ENCODE data around the gene TMEM121B. TPM values are rescaled to one million over a fixed set of nuclear protein-coding genes. Genes with fewer than 3 reads are reported as not detected.

TMEM121B gene
- total and polyA plus RNA-seq, 2 of the 13 experiments (the other 11 are each of a cell fraction or from before 2014, with no cell fraction given) = not detected

DNA sequence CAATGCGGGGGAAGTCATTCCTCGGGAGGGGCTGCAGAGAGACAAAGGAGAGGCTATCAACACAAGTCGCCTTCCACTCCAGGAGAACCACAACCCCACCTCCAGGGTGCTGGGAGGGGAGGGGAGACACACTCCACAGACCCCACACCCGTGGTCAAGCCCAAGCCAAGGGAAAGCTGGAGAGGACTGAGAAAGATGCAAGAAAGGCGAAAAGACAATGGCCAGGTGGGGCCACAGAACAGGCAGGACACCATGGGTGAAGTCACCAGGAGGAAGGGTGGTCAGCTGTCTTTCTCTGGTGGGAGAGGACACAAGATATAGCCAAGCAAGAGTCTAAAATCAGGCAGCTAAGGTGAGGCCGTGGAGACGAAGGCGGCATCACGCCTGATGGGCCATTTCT lies 21.9 kb upstream of the TMEM121B start:
- no peak overlapping the region for H3K9ac ChIP-seq (ENCODE audit: insufficient read depth, low read depth, low read length)
- in situ Hi-C loops (cut with HindIII; ENCODE audit: extremely low pct_ligation_motif_present, low pct_unique_long_range_greater_than_20kb) = no loop called here
- H4K20me1 ChIP-seq (ENCODE audit: insufficient read depth, low read length) = no peaks in the 10 kb centered on the region
- no peaks in the 10 kb centered on the region for H3K79me2 ChIP-seq (ENCODE audit: insufficient read depth, low read length)
- FAIRE-seq (no peak), ATAC-seq (no peak), DNase-seq (ENCODE audit: low spot score) (no peak)
- POLR2A ChIA-PET = no interaction called here
- 33% methylated on average over 9 of the region's 9 CpGs for WGBS (ENCODE audit: low lambda C conversion rate)
- H3K4me1 ChIP-seq (ENCODE audit: insufficient read depth, low read length) = no peaks in the 10 kb centered on the region
- BruUV-seq (replicated peaks) = no TSS peak
- no peak overlapping the region for H3K4me2 ChIP-seq (ENCODE audit: low read depth, low read length)
- TF ChIP-seq ZZZ3 (CRISPR knock-in tag; IDR thresholded peaks at IDR 0.05; ENCODE audit: borderline replicate concordance) = no peak
- no peak for TF ChIP-seq ZNF501 (CRISPR knock-in tag; IDR thresholded peaks at IDR 0.05)
- TF ChIP-seq MEIS2 (CRISPR knock-in tag; IDR thresholded peaks at IDR 0.05) = no peak
- TF ChIP-seq, protein P1, sequence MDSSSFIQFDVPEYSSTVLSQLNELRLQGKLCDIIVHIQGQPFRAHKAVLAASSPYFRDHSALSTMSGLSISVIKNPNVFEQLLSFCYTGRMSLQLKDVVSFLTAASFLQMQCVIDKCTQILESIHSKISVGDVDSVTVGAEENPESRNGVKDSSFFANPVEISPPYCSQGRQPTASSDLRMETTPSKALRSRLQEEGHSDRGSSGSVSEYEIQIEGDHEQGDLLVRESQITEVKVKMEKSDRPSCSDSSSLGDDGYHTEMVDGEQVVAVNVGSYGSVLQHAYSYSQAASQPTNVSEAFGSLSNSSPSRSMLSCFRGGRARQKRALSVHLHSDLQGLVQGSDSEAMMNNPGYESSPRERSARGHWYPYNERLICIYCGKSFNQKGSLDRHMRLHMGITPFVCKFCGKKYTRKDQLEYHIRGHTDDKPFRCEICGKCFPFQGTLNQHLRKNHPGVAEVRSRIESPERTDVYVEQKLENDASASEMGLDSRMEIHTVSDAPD (CRISPR knock-in tag; IDR thresholded peaks at IDR 0.05) = no peak
- no peak for TF ChIP-seq STAT5B (CRISPR knock-in tag; IDR thresholded peaks at IDR 0.05)
- TF ChIP-seq ZNF431 (CRISPR knock-in tag; IDR thresholded peaks at IDR 0.05; ENCODE audit: borderline replicate concordance, low read depth) = no peak
- no peak for TF ChIP-seq NKX3-1 (CRISPR knock-in tag; IDR thresholded peaks at IDR 0.05)
- TF ChIP-seq, protein P2, sequence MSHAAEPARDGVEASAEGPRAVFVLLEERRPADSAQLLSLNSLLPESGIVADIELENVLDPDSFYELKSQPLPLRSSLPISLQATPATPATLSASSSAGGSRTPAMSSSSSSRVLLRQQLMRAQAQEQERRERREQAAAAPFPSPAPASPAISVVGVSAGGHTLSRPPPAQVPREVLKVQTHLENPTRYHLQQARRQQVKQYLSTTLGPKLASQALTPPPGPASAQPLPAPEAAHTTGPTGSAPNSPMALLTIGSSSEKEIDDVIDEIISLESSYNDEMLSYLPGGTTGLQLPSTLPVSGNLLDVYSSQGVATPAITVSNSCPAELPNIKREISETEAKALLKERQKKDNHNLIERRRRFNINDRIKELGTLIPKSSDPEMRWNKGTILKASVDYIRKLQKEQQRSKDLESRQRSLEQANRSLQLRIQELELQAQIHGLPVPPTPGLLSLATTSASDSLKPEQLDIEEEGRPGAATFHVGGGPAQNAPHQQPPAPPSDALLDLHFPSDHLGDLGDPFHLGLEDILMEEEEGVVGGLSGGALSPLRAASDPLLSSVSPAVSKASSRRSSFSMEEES (CRISPR knock-in tag; IDR thresholded peaks at IDR 0.05) = no peak
- TF ChIP-seq RAD21 (CRISPR knock-in tag; IDR thresholded peaks at IDR 0.05) = no peak
- TF ChIP-seq, protein P3, sequence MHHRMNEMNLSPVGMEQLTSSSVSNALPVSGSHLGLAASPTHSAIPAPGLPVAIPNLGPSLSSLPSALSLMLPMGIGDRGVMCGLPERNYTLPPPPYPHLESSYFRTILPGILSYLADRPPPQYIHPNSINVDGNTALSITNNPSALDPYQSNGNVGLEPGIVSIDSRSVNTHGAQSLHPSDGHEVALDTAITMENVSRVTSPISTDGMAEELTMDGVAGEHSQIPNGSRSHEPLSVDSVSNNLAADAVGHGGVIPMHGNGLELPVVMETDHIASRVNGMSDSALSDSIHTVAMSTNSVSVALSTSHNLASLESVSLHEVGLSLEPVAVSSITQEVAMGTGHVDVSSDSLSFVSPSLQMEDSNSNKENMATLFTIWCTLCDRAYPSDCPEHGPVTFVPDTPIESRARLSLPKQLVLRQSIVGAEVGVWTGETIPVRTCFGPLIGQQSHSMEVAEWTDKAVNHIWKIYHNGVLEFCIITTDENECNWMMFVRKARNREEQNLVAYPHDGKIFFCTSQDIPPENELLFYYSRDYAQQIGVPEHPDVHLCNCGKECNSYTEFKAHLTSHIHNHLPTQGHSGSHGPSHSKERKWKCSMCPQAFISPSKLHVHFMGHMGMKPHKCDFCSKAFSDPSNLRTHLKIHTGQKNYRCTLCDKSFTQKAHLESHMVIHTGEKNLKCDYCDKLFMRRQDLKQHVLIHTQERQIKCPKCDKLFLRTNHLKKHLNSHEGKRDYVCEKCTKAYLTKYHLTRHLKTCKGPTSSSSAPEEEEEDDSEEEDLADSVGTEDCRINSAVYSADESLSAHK (CRISPR knock-in tag; IDR thresholded peaks at IDR 0.05; ENCODE audit: borderline replicate concordance) = no peak
- TF ChIP-seq RXRA (CRISPR knock-in tag; IDR thresholded peaks at IDR 0.05) = no peak
- TF ChIP-seq ZSCAN9 (CRISPR knock-in tag; IDR thresholded peaks at IDR 0.05; ENCODE audit: borderline replicate concordance) = no peak
- CTCF ChIA-PET (ENCODE audit: low intra/inter-chr PET ratio, low total read pairs) = no interaction called here
- H3K27me3 ChIP-seq (ENCODE audit: control insufficient read depth in 1 of 2, insufficient read depth in 2 of 2, low read length in 2 of 2) = peaks cover 0 to 1% of the 10 kb centered on the region in 2 experiments; a peak in 1 of 5 replicates
- H3K9me3 ChIP-seq (ENCODE audit: low read length) = no peaks in the 10 kb centered on the region
- H3K27ac ChIP-seq (ENCODE audit: extremely low read length, insufficient read depth, low read length) = no peak overlapping the region
- no peaks in the 10 kb centered on the region for H3K36me3 ChIP-seq (replicated peaks in 1 of 2; ENCODE audit: control insufficient read depth in 1 of 2, insufficient read depth in 2 of 2, low read length in 2 of 2)
- no peak overlapping the region for H3K4me3 ChIP-seq (replicated peaks in 1 of 3; ENCODE audit: insufficient read depth in 1 of 3, low read depth in 2 of 3, low read length in 3 of 3)
- no peak overlapping the region for H2AFZ ChIP-seq (ENCODE audit: low read length)
- intact Hi-C loops (cut with micrococcal nuclease; ENCODE audit: unreplicated experiment) = no loop called here
